Stimulated activated CD4-positive, alpha-beta T cell treated with anti-CD3 and anti-CD28 coated beads, Interleukin-2, amount 100 ng/mL, for 24 hours (primary cell): ENCODE data around the gene ZNF268.
"Not testable (repeated sequence)": the region's sequence is repeated elsewhere in the genome, so short reads cannot be mapped to it uniquely, and the experiment has no call there.

Source experiments
- DNase-seq, 2 donors: peaks; one replicate each; pipeline ENCODE4 v3.0.0-alpha.2; 2020

Gene ZNF268

DNA sequence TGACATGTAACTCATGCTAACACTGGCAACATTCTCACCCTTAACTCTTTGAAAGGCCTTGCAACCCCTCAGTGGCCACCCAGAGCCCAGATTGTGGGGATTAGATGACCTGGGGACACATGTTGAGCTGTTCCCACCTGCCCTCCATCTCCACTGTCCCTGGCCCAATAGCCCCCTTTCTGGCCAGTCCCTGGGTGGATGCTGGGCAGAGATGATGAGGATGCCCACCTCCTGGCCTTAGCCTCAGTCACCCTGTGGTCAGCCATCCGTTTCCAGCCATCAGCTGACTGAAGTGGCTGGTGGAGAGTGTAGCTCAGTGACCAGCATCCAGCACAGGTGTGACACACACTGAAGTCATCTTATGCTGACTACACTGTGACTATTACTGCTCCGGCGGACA, 49.7 kb downstream of the ZNF268 start:
- DNase-seq: no peak

- no peak for DNase-seq
These were observed 51.7 kb downstream of the ZNF268 start for GRCh38 chr12:133233006-133233405.

- DNase-seq: no peak
These were observed 52.8 kb downstream of the ZNF268 start for GRCh38 chr12:133233993-133234564.

DNA sequence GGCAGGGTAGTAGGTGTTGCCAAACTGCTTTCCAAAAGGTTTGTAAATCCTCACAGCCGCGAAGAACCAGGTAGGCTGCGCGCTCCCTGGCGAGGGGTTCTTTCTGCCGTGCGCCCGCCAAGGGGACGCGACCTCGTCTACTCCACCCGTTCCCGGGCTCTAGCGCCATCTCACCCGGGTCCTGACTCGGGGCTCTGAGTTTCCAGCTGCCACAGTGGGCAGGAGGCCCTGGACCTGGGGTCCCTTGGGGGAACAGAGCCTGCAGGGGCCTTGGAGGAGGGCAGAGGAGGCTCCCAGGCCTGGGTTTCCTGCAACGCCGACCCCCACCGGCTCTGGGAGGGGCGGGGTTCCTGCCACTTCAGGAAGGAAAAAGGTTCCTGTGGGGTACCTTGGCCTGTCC, 53.7 kb downstream of the ZNF268 start:
- no peak for DNase-seq

DNA sequence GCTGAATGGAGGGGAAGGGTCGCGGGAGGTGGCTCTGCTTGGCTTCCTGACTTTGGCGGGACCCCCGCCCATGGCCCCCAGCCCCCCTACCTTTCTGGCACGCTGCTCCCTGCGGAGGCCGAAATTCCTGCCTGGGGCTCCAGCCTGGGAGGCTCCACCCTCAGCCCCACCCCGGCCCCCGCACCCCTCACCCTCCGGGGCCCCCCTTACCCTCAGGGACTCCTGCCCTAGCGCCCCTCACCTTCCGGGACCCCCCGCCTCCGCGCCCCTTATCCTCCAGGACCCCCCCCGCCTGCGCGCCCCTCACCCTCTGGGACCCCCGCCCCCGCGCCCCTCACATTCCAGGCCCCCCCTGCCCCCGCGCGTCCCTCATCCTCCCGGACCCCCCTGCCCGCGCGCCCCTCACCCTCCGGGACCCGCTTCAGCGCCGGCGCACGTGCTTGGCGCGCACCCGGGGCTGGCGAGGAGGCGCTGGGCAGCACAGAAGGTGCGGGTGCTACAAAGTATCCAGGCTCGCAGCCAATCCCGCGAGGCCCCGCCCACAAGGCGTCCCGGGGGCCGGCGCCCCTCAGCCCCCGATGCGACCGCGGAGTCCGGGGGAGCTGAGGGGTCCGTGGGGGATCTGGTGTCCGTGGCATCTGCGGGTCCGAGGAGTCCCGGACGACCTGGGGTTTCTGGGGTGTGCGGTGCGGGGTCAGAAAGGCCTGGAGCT, 54.3 kb downstream of the ZNF268 start, which contains the start of gene ANHX:
Gene ANHX (minus strand): TSS at position 477 of the 712 bp plus-strand sequence. CDS start 1,521 bp downstream, outside the sequence.
- DNase-seq: no peak

GRCh38 chr12:133236144-133236543, 54.8 kb downstream of the ZNF268 start:
- DNase-seq: no peak

- DNase-seq: no peak
These were observed 55.3 kb downstream of the ZNF268 start for GRCh38 chr12:133236556-133236955.

GRCh38 chr12:133251732-133252131, 70.4 kb downstream of the ZNF268 start:
- DNase-seq: no peak

DNA sequence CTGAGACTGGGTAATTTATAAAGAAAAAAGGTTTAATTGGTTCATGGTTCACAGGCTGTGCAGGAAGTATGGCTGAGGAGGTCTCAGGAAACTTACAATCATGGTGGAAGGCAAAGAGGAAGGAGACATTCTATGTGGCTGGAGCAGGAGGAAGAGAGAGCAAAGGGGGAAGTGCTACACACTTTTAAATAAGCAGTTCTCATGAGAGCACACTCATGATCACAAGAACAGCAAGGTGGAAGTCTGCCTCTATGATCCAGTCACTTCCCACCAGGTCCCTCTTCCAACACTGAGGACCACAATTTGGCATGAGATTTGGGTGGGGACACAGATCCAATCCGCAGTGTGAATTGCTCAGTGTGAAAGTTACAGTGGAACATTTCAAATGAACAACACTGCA, 74.5 kb downstream of the ZNF268 start:
- DNase-seq: not testable (repeated sequence)

DNA sequence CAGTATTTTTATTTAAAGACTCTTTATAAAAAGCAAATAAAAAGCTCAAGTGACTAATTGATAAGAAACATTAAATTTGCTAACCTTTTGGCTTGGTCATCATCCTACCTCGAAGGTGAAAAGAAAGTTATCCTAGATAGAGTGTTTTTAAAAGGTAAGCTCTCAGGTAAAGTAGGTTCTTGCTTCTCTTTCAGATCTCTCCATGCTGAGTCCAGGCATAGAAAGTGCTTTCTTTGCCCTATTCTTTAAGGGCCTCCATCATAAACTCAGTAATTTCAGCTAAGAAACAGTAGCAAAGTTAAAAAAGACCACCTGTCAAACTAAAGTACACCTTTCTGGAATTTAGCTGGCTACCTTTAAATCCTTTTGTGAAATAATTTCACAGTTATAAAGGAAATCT, 75.0 kb downstream of the ZNF268 start:
- no peak for DNase-seq

GRCh38 chr12:133264173-133264572, 82.9 kb downstream of the ZNF268 start:
- DNase-seq: no peak
